ENCODE data around the gene TRHDE. TPM values are rescaled to one million over a fixed set of nuclear protein-coding genes. Genes with fewer than 3 reads are reported as not detected.
A peak's percentile ranks its signal among the peaks of the same experiment; 100 is the strongest.

The TRHDE gene
- total RNA-seq, 1 donor: 33.7 TPM

- TF ChIP-seq CTCF (IDR thresholded peaks at IDR 0.05; ENCODE audit: insufficient read depth, low read depth, low read length): no peak
- DNase-seq (ENCODE audit: low read depth): no peak
- no peak overlapping the region for H3K4me3 ChIP-seq (ENCODE audit: low read depth, low read length)
These were observed 5.2 kb downstream of the TRHDE start for GRCh38 chr12:72277415-72277814.

- no peak for DNase-seq (ENCODE audit: low read depth)
- TF ChIP-seq CTCF (IDR thresholded peaks at IDR 0.05; ENCODE audit: insufficient read depth, low read depth, low read length): no peak
- no peak overlapping the region for H3K4me3 ChIP-seq (ENCODE audit: low read depth, low read length)
These were observed 6.7 kb downstream of the TRHDE start for GRCh38 chr12:72278894-72279293.

GRCh38 chr12:72281126-72281525 lies 9.0 kb downstream of the TRHDE start:
- peak; percentile 44 for DNase-seq (ENCODE audit: low read depth)
- H3K4me3 ChIP-seq (ENCODE audit: low read depth, low read length): no peak overlapping the region
- no peak for TF ChIP-seq CTCF (IDR thresholded peaks at IDR 0.05; ENCODE audit: insufficient read depth, low read depth, low read length)

- no peak overlapping the region for H3K4me3 ChIP-seq (ENCODE audit: low read depth, low read length)
- no peak for DNase-seq (ENCODE audit: low read depth)
- TF ChIP-seq CTCF (IDR thresholded peaks at IDR 0.05; ENCODE audit: insufficient read depth, low read depth, low read length): peak; percentile 50
These were observed 10.6 kb downstream of the TRHDE start for GRCh38 chr12:72282721-72283120.

- no peak for TF ChIP-seq CTCF (IDR thresholded peaks at IDR 0.05; ENCODE audit: insufficient read depth, low read depth, low read length)
- no peak overlapping the region for H3K4me3 ChIP-seq (ENCODE audit: low read depth, low read length)
- DNase-seq (ENCODE audit: low read depth): no peak
These were observed 13.7 kb downstream of the TRHDE start for GRCh38 chr12:72285861-72286260.

GRCh38 chr12:72286526-72286925 lies 14.4 kb downstream of the TRHDE start:
- H3K4me3 ChIP-seq (ENCODE audit: low read depth, low read length): no peak overlapping the region
- no peak for DNase-seq (ENCODE audit: low read depth)
- no peak for TF ChIP-seq CTCF (IDR thresholded peaks at IDR 0.05; ENCODE audit: insufficient read depth, low read depth, low read length)

- TF ChIP-seq CTCF (IDR thresholded peaks at IDR 0.05; ENCODE audit: insufficient read depth, low read depth, low read length): no peak
- DNase-seq (ENCODE audit: low read depth): no peak
- H3K4me3 ChIP-seq (ENCODE audit: low read depth, low read length): no peak overlapping the region
These were observed 16.3 kb downstream of the TRHDE start for GRCh38 chr12:72288436-72288835.

All from fibroblast of villous mesenchyme (primary cell).